HT-29 (cell line): ENCODE data around the gene SLC6A17. TPM values are rescaled to one million over a fixed set of nuclear protein-coding genes. Genes with fewer than 3 reads are reported as not detected.

Experiments
- DNase-seq: peaks from one replicate; pipeline ENCODE4 v3.0.0-alpha.2; 2015; ENCODE audit warnings: low spot score
- total RNA-seq: library from RNA; depleted of rRNA; stranded (reverse); fragments of >200 nt; shearing (Covaris generic); gene quantifications from 2 replicates; pipeline ENCODE4 v1.2.3, GENCODE V29; 2014; rRNA removed

Gene SLC6A17
- total RNA-seq, 1 experiment from 2014 or later = not detected

GRCh38 chr1:110239441-110240430 lies 89.4 kb downstream of the SLC6A17 start:
- DNase-seq = no peak

- DNase-seq = no peak
Measured at GRCh38 chr1:110240476-110241210, 90.3 kb downstream of the SLC6A17 start.

DNA sequence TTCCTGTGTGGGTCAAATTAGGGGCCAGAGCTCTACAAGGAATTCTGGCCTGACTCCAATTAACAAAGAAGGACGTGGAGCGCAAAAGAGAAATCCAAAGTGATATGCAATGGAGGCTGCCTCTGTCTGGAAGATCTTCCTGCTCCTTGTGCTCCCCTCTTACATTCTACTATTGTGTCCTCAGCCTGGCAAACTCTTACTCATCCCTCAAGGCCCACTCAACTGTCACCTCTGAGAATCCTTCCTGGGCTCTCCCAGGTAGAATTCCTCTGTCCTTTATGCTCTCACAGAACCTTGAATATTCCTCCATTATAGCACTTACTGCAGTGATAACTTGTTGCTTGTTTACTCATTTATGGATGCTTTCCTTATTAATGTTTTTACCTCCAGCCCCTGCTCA lies 91.2 kb downstream of the SLC6A17 start:
- DNase-seq = no peak

DNA sequence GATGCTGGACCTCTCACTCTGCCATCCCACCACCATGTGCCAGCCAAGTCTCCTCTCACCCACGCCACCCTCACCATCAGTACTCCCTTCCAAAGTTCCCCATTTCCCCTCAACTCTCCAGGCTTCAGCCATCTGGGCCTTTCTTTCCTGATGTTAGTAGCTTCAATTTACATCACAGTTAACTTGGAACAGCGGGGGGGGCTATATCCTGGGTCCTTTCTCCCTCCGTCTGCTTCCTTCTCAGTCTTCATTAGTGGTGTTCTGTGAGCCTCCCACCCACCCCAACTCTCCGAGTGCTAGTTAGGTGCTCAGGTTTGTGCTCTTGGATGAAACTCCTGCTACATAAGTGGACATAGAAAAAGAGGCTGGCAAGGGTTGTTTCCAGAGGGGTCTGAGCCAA lies 91.8 kb downstream of the SLC6A17 start:
- DNase-seq = no peak

DNA sequence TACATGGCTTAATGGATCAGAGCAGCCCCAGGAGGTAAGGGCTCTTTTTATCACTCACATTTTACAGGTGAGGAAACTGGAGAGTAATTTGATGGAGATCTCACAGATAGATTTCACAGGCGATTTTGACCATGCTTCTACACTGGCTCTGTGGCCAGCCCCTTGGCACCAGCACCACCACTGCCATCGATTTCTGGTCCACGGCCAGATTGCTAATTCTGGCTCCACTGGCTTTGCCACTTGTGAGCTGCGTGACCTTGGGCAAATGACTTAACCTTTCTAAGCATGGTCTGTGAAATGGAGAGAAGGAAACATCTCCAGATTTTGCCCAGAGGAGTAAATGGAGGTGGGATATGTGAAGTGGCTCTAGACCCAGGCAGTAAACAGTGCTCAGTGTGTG lies 92.4 kb downstream of the SLC6A17 start:
- no peak for DNase-seq

GRCh38 chr1:110243146-110243545 lies 92.9 kb downstream of the SLC6A17 start:
- DNase-seq = no peak

DNA sequence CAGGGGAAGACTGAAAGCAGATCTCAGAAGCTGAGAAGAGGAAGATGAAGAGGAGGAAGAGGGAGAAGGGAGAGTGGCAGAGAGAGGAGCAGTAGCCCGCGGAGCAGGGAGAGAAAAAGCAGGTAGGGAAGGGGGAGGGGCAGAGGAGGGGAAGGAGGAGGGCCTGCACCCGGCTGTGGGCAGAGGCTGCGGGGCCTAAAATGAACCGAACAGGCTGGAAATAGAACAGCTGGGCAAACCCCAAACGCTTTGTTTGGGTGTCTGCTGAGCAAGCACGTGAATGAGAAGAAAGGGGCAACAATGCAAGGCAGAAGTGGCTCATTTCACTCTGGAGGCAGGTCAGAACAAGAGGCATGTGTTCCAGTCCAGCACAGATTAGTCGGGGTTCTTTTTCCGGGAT lies 93.3 kb downstream of the SLC6A17 start:
- DNase-seq = no peak

- DNase-seq = no peak
Measured at GRCh38 chr1:110245876-110246620, 95.8 kb downstream of the SLC6A17 start.

GRCh38 chr1:110248746-110249145 lies 98.5 kb downstream of the SLC6A17 start:
- no peak for DNase-seq

- DNase-seq = no peak
Measured at GRCh38 chr1:110249256-110249655, 99.0 kb downstream of the SLC6A17 start.

DNA sequence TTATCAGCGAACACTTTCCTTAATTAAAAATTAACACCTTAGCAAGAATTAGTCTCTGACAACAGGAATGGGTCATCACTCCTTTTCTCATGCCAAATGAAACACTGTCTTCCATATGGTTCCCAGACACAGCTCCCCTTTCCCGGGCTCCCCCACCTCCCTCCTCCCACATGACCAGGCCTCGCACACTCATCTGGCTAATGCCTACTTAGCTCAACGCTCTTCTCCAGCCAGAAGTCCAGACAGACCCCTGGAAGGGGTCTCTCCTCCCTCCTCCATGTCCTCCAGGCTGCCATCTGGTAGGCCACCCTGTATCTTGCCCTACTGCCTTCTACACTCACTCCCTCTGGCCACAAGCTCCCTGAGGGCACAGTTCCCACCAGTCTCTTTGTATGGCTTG lies 99.7 kb downstream of the SLC6A17 start:
- DNase-seq = no peak

DNA sequence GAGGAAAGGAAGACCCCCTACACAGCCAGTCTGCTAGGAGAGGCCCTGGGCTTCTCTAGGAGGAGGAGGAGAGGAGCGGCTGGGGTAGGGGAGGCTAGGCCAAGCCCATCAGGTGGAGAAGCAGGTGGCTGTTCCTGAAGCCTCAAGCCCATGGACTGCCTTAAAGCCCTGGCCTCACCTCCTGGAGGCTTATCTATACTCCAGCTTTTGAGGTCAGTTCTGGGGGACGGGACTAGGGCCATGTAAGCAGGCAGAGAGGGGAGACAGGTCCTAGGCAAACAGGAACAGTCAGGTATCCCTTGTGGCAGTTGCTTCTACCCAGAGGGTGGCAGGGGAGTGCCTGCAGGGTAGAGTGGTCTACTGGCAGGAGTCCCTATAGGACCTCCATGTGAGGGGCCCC lies 100.5 kb downstream of the SLC6A17 start:
- no peak for DNase-seq

Other genes starting within 250 kb of the SLC6A17 start
- 0.68 and 5.4 TPM in 2 replicates for gene CSF1, start 239.6 kb upstream of the SLC6A17 start, total RNA-seq
- 45.6 and 48.7 TPM in 2 replicates for gene AHCYL1, start 165.7 kb upstream of the SLC6A17 start, total RNA-seq
- 24.1 and 26.8 TPM in 2 replicates for gene STRIP1, start 115.9 kb upstream of the SLC6A17 start, total RNA-seq
- not detected in 2 replicates for gene ALX3, start 79.8 kb upstream of the SLC6A17 start, total RNA-seq
- not detected in 2 replicates for gene UBL4B, start 38.1 kb upstream of the SLC6A17 start, total RNA-seq
- 0.13 and 0.48 TPM in 2 replicates for gene KCNC4, start 59.8 kb downstream of the SLC6A17 start, total RNA-seq
- gene RBM15, start 188.9 kb downstream of the SLC6A17 start, total RNA-seq = 60.8 and 67.9 TPM in 2 replicates
- 4.8 and 5.6 TPM in 2 replicates for gene SLC16A4, start 240.5 kb downstream of the SLC6A17 start, total RNA-seq